ENCODE results near the gene ANKRD65. TPM values are rescaled to one million over a fixed set of nuclear protein-coding genes. Genes with fewer than 3 reads are reported as not detected.
"Not testable (repeated sequence)": the region's sequence is repeated elsewhere in the genome, so short reads cannot be mapped to it uniquely, and the experiment has no call there.

ANKRD65 gene
- total RNA-seq, 3 donors from 2014 or later: 0.81 to 11.3 (median 1.9) TPM

DNA sequence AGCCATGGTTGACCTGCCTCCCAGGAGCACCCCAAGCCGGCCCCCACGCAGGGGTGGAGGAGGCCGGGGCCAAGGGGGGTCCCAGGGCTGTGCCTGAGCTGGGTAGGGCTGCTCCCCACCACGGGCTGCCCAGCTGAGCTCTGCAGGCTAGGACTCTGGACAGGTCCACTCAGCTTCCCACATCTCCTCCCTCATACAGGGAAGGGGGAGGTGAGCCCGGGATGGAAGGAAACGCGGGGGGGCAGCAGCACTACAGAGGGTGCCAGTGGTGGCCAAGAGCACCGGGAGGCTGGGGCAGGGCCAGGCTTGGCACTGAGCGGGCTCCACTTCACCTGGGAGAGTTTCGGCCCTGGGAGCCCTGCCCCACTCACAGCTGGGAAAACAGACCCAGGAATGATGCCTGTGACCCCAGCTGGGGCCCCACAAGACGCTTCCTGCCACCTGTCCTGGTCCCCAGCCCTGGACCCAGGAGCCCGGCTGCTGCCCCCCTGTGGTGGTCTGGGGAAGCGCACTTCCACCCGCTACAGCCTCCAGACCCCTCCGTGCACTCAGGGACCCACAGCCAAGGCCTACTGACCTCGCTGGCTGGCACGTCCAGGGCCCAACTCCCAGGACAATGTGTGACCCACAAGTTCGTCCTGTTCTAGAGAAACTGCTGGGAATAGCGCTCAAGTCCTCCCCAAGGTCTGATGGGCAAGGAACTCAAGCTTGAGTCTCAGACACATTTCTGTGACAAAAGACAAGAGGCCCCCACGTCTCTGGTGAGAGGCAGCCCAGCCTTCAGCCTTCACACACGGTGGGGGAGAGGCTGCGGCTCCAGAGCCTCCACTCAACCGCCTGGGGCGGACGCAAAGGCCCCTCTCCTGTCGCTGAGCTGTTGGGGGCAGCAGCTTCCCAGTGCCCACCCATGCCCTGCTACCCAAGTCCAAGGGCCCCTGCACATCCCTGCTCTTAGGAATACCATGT, 49.0 kb downstream of the ANKRD65 start:
- intact Hi-C loops (cut with DNase I, micrococcal nuclease): no loop called here
- H3K4me3 ChIP-seq: no peak overlapping the region

GRCh38 chr1:1371364-1371745, 49.7 kb downstream of the ANKRD65 start:
- ATAC-seq: no peak
- H3K4me3 ChIP-seq: no peak overlapping the region
- no peaks in the 10 kb centered on the region for H3K36me3 ChIP-seq (ENCODE audit: low read depth)
- peak in 1 of 3 donors; percentile 68 for DNase-seq
- TF ChIP-seq, protein P1, sequence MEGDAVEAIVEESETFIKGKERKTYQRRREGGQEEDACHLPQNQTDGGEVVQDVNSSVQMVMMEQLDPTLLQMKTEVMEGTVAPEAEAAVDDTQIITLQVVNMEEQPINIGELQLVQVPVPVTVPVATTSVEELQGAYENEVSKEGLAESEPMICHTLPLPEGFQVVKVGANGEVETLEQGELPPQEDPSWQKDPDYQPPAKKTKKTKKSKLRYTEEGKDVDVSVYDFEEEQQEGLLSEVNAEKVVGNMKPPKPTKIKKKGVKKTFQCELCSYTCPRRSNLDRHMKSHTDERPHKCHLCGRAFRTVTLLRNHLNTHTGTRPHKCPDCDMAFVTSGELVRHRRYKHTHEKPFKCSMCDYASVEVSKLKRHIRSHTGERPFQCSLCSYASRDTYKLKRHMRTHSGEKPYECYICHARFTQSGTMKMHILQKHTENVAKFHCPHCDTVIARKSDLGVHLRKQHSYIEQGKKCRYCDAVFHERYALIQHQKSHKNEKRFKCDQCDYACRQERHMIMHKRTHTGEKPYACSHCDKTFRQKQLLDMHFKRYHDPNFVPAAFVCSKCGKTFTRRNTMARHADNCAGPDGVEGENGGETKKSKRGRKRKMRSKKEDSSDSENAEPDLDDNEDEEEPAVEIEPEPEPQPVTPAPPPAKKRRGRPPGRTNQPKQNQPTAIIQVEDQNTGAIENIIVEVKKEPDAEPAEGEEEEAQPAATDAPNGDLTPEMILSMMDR (IDR thresholded peaks at IDR 0.05): no peak
- no peaks in the 10 kb centered on the region for H3K9me3 ChIP-seq
- intact Hi-C loops (cut with DNase I, micrococcal nuclease): no loop called here
- peaks cover 26% of the 10 kb centered on the region for H3K4me1 ChIP-seq (ENCODE audit: low read depth)

More for the DNA sequence above, 49.0 kb downstream of the ANKRD65 start:
- Histone ChIP-seq H3K4me1 (ENCODE audit: low read depth) (peaks cover 26% of the 10 kb centered on the region), H3K9me3 (no peaks in the 10 kb centered on the region), H3K36me3 (ENCODE audit: low read depth) (no peaks in the 10 kb centered on the region)
- ATAC-seq (peak; percentile 58), DNase-seq (peak; percentile 79 to 83 (median 80))
- TF ChIP-seq, protein P1 (IDR thresholded peaks at IDR 0.05): peak; percentile 98

DNA sequence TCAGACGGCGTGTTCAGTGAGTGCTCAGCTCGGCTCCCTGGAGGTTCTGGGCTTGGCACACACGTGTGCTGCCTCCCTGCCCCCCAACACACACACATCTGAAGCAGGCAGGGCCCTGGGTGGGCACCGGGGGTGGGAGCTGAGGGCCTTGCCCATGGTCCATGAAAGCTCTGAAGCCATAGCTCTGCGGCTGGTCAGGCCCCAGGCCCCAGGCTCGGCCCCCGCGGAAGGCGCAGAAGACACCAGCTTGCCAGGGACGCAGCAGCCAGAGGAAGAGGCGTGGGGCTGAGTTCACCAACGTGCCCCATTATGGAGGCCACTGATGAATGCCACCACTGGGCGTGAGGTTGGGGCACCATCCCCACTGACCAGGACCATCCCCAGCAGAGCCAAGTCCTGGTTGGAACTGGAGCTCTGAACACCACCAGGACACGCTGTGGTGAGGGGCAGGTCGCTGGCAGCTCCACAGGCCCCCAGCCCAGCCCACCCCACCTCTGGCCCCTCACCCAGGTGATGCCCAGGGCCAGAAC, 50.2 kb downstream of the ANKRD65 start:
- H3K4me1 ChIP-seq (ENCODE audit: low read depth): peaks cover 23% of the 10 kb centered on the region
- TF ChIP-seq, protein P1 (IDR thresholded peaks at IDR 0.05): no peak
- ATAC-seq (no peak), DNase-seq (no peak)
- H3K36me3 ChIP-seq (ENCODE audit: low read depth): no peaks in the 10 kb centered on the region
- H3K4me3 ChIP-seq: no peak overlapping the region
- no peaks in the 10 kb centered on the region for H3K9me3 ChIP-seq
- intact Hi-C loops (cut with DNase I, micrococcal nuclease): no loop called here

DNA sequence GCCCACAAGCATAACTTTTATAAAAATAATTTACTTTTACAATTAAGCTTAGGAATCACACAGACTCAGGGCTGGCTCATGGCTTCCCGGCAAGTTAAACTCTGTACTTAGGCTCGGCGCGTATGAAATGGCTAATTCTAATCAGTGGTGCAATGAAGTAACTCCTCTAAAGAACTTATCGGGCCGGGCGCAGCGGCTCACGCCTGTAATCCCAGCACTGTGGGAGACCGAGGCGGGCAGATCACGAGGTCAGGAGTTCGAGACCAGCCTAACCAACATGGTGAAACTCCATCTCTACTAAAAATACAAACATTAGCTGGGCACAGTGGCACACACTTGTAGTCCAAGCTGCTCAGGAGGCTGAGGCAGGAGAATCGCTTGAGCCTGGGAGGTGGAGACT, 51.0 kb downstream of the ANKRD65 start:
- intact Hi-C loops (cut with DNase I, micrococcal nuclease); ATAC-seq; DNase-seq; H3K9me3 ChIP-seq; H3K36me3 ChIP-seq (ENCODE audit: low read depth); H3K4me3 ChIP-seq: not testable (repeated sequence)
- peaks cover 22% of the 10 kb centered on the region for H3K4me1 ChIP-seq (ENCODE audit: low read depth)

Other genes with a start within 250 kb of the ANKRD65 start
- 1 to 10 TPM in 2 of 3 donors, under 1 TPM in 1; 0.32 to 4.4 (median 1.8) TPM for gene TTLL10, start 247.4 kb downstream of the ANKRD65 start, total RNA-seq
- 1 to 10 TPM; 1.6 to 2.2 (median 2.2) TPM for gene TNFRSF18, start 214.7 kb downstream of the ANKRD65 start, total RNA-seq
- gene TNFRSF4, start 207.1 kb downstream of the ANKRD65 start, total RNA-seq: 1 to 10 TPM in 1 of 3 donors, under 1 TPM in 2; 0.69 to 1.2 (median 0.80) TPM
- gene SDF4, start 189.3 kb downstream of the ANKRD65 start, total RNA-seq: 100 to 1,000 TPM; 169 to 257 (median 226) TPM
- 10 to 100 TPM in 1 of 3 donors, 1 to 10 TPM in 2; 7.3 to 12.5 (median 9.0) TPM for gene B3GALT6, start 189.0 kb downstream of the ANKRD65 start, total RNA-seq
- gene C1QTNF12, start 174.6 kb downstream of the ANKRD65 start, total RNA-seq: 10 to 100 TPM; 21.5 to 54.0 (median 36.5) TPM
- gene UBE2J2, start 147.4 kb downstream of the ANKRD65 start, total RNA-seq: 10 to 100 TPM; 49.8 to 65.8 (median 61.1) TPM
- 1 to 10 TPM; 3.5 to 5.4 (median 4.5) TPM for gene SCNN1D, start 140.8 kb downstream of the ANKRD65 start, total RNA-seq
- gene ACAP3, start 113.3 kb downstream of the ANKRD65 start, total RNA-seq: 10 to 100 TPM; 42.1 to 76.9 (median 44.8) TPM
- 10 to 100 TPM; 12.4 to 15.9 (median 15.4) TPM for gene PUSL1, start 112.7 kb downstream of the ANKRD65 start, total RNA-seq
- 100 to 1,000 TPM in 1 of 3 donors, 10 to 100 TPM in 2; 89.9 to 127 (median 95.5) TPM for gene INTS11, start 96.6 kb downstream of the ANKRD65 start, total RNA-seq
- gene CPTP, start 96.5 kb downstream of the ANKRD65 start, total RNA-seq: 10 to 100 TPM; 41.2 to 77.9 (median 55.5) TPM
- 1 to 10 TPM in 1 of 3 donors, under 1 TPM in 2; 0.57 to 1.1 (median 0.96) TPM for gene TAS1R3, start 90.0 kb downstream of the ANKRD65 start, total RNA-seq
- gene DVL1, start 71.9 kb downstream of the ANKRD65 start, total RNA-seq: 10 to 100 TPM; 51.7 to 95.3 (median 73.1) TPM
- 10 to 100 TPM in 2 of 3 donors, 1 to 10 TPM in 1; 6.8 to 62.1 (median 20.8) TPM for gene MXRA8, start 62.7 kb downstream of the ANKRD65 start, total RNA-seq
- 100 to 1,000 TPM; 150 to 180 (median 177) TPM for gene AURKAIP1, start 46.1 kb downstream of the ANKRD65 start, total RNA-seq
- gene CCNL2, start 21.9 kb downstream of the ANKRD65 start, total RNA-seq: 100 to 1,000 TPM; 123 to 172 (median 151) TPM
- gene MRPL20, start 14.0 kb downstream of the ANKRD65 start, total RNA-seq: 100 to 1,000 TPM in 2 of 3 donors, 10 to 100 TPM in 1; 75.7 to 106 (median 105) TPM
- gene VWA1, start 14.4 kb upstream of the ANKRD65 start, total RNA-seq: 10 to 100 TPM; 38.5 to 89.4 (median 74.3) TPM
- gene ATAD3C, start 28.4 kb upstream of the ANKRD65 start, total RNA-seq: 1 to 10 TPM in 1 of 3 donors, under 1 TPM in 2; 0.35 to 1.4 (median 0.55) TPM
- gene ATAD3B, start 50.5 kb upstream of the ANKRD65 start, total RNA-seq: 10 to 100 TPM; 22.8 to 30.9 (median 25.4) TPM
- gene ATAD3A, start 90.9 kb upstream of the ANKRD65 start, total RNA-seq: 10 to 100 TPM; 18.8 to 35.1 (median 20.8) TPM
- gene TMEM240, start 119.3 kb upstream of the ANKRD65 start, total RNA-seq: 10 to 100 TPM in 1 of 3 donors, 1 to 10 TPM in 1, not detected in 1; 1.5 to 12.2 TPM
- gene SSU72, start 153.6 kb upstream of the ANKRD65 start, total RNA-seq: 100 to 1,000 TPM; 117 to 123 (median 120) TPM
- gene FNDC10, start 178.9 kb upstream of the ANKRD65 start, total RNA-seq: 1 to 10 TPM; 1.2 to 3.2 (median 3.1) TPM
- 100 to 1,000 TPM in 2 of 3 donors, 10 to 100 TPM in 1; 67.8 to 118 (median 109) TPM for gene MIB2, start 194.2 kb upstream of the ANKRD65 start, total RNA-seq
- 1 to 10 TPM; 7.2 to 8.7 (median 7.4) TPM for gene MMP23B, start 210.9 kb upstream of the ANKRD65 start, total RNA-seq
- 10 to 100 TPM; 31.9 to 45.6 (median 36.8) TPM for gene CDK11B, start 237.7 kb upstream of the ANKRD65 start, total RNA-seq